AG04449 (cell line): Measurements from ENCODE around the gene CSRNP3.

Experiments used
- CTCF ChIA-PET: fragments of 350-600 bp; formaldehyde crosslinking; extraction: SDS; loops from one replicate; lab custom pipeline; 2021; ENCODE audit warnings: antibody characterized with exemption; lab: Yijun Ruan, JAX
- POLR2A ChIA-PET: fragments of 400-600, 350-600 bp; formaldehyde crosslinking; extraction: SDS; loops from one replicate; lab custom pipeline; 2020; ENCODE audit warnings: antibody characterized with exemption, inconsistent platforms; lab: Yijun Ruan, JAX
- DNase-seq: peaks from one replicate; pipeline ENCODE4 v3.0.0-alpha.2; 2010; ENCODE audit warnings: low read depth, low spot score
- H3K4me3 ChIP-seq: 2 replicates; pipeline ENCODE4 v1.5.1; 2011; ENCODE audit warnings: low read depth, mild to moderate bottlenecking, control low read depth, low read length
- CTCF ChIP-seq: IDR thresholded peaks from one replicate; pipeline ENCODE4 v1.5.1; 2011; ENCODE audit warnings: mild to moderate bottlenecking, moderate library complexity, low read length, control low read depth, inconsistent platforms; ENCODE audit not compliant: insufficient read depth; ENCODE audit errors: missing control alignments

The CSRNP3 gene

GRCh38 chr2:165518611-165519010, 49.1 kb downstream of the CSRNP3 start:
- CTCF ChIA-PET = no interaction called here
- TF ChIP-seq CTCF = no peak
- POLR2A ChIA-PET = no interaction called here
- no peak overlapping the region for H3K4me3 ChIP-seq
- no peak for DNase-seq

- TF ChIP-seq CTCF = no peak
- ChIA-PET POLR2A (no interaction called here), CTCF (no interaction called here)
- no peak overlapping the region for H3K4me3 ChIP-seq
- DNase-seq = no peak
These were observed 53.2 kb downstream of the CSRNP3 start for GRCh38 chr2:165522719-165523118.

DNA sequence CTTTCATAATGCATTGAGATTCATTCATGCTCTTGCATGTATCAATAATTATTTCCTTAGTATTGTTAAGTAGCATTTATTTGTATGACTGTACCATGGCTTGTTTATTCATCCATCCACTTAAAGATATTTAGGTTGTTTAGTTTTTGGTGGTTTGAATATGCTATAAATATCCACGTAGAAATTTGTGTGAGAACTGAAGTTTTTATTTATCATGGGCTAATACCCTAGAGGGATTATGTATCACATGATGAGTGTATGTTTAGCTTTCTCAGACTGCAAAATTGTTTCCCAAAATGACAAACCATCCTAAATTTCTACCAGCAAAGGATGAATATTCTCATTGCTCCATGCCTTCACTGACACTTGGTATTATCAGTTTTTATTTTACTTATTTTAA, 55.2 kb downstream of the CSRNP3 start:
- ChIA-PET POLR2A (no interaction called here), CTCF (no interaction called here)
- TF ChIP-seq CTCF = no peak
- no peak overlapping the region for H3K4me3 ChIP-seq
- no peak for DNase-seq

DNA sequence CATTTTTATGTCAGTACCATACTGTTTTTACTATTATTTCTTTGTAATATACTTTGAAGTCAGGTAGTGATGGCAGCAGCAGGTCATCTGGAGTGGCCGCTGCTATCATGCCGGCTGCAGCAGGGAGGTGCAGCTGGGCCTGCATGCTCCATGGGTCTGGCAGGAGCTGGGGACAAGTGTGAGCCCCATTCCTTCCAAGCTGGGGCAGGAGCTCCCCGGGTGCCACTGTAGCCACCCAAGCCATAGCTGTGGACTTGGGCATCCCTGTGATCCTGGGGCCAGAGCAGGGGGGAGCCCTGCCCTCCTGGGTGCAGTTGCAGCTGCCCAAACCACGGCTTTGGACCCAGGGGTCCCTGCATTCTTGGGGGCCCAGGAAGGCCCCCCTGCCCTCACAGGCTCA, 59.2 kb downstream of the CSRNP3 start:
- POLR2A ChIA-PET = no interaction called here

DNA sequence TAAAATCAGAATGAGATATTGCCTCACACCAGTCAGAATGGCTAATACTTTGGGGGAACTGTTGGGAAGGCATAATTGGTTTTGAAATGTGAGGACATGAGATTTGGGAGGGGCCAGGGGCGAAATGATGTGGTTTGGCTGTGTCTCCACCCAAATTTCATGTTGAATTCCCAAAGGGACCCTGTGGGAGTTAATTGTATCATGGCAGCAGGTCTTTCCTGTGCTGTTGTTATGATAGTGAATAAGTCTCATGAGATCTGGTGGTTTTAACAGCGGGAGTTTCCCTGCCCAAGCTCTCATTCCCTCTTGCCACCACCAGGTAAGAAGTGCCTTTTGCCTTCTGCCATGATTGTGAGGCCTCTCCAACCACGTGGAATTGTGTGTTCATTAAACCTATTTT, 59.6 kb downstream of the CSRNP3 start:
- TF ChIP-seq CTCF = no peak
- no peak overlapping the region for H3K4me3 ChIP-seq
- no peak for DNase-seq
- ChIA-PET CTCF (no interaction called here), POLR2A (no interaction called here)

More for the DNA sequence above, 59.2 kb downstream of the CSRNP3 start:
- no peak for TF ChIP-seq CTCF
- CTCF ChIA-PET = no interaction called here
- no peak for DNase-seq
- no peak overlapping the region for H3K4me3 ChIP-seq

DNA sequence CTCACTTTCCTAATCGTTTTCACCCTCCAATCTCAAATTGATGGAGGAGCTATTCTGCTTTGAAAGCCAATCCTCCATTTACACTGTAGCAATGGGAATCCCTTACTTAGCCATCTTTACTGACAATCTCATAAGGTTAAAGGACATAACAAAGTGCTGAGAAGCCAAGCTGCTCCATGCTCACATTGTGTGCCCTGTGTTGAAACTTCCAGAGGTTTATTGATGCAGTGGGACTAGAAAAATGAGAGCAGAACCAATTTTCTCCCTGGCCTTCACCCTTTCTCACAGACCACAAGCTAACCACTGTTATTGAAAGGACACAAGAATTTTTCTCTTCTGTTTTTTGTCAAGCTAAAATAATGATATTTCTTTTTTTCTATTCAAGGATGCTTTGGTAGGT, 63.8 kb downstream of the CSRNP3 start:
- no peak for TF ChIP-seq CTCF
- DNase-seq = no peak
- ChIA-PET POLR2A (no interaction called here), CTCF (no interaction called here)
- no peak overlapping the region for H3K4me3 ChIP-seq
